Prostate gland (tissue), 2 donors: ENCODE results near the gene KRT86. TPM values are rescaled to one million over a fixed set of nuclear protein-coding genes. Genes with fewer than 3 reads are reported as not detected.

Experiments used
- DNase-seq: peaks from one replicate; pipeline ENCODE4 v3.0.0-alpha.2; 2019; ENCODE audit warnings: low spot score
- H3K27ac ChIP-seq, 2 donors: fragments of 200-600 bp; sonication (generic); 2 replicates each; pipeline ENCODE4 v1.5.1; 2017 to 2019
- H3K27me3 ChIP-seq: fragments of 200-600 bp; sonication (generic); replicated peaks from 2 replicates; pipeline ENCODE4 v1.5.1; 2019; ENCODE audit not compliant: insufficient read depth
- H3K36me3 ChIP-seq, 2 donors: fragments of 200-600 bp; sonication (generic); 1 replicate in 1 of 2; 2 replicates in 1 of 2; pipeline versions ENCODE4 v1.5.1 to v1.8.1; 2017 to 2019
- H3K4me1 ChIP-seq: fragments of 200-600 bp; sonication (generic); replicated peaks from 2 replicates; pipeline ENCODE4 v1.5.1; 2019
- H3K4me3 ChIP-seq, 2 donors: fragments of 200-600 bp; sonication (generic); 2 replicates each; pipeline ENCODE4 v1.5.1; 2017 to 2019
- H3K9me3 ChIP-seq: fragments of 200-600 bp; sonication (generic); 2 replicates; pipeline ENCODE4 v1.5.1; 2017
- CTCF ChIP-seq, 4 experiments: fragments of 200-600 bp in 2 of 4; fragments of 450-650 bp in 2 of 4; sonication (generic) in 2 of 4; IDR thresholded peaks; 1 replicate in 3 of 4; 2 replicates in 1 of 4; pipeline ENCODE4 v1.5.1; 2016 to 2019; ENCODE audit warnings: antibody characterized with exemption in 4 of 4, mild to moderate bottlenecking in 2 of 4, moderate library complexity in 2 of 4
- POLR2A ChIP-seq: fragments of 450-650 bp; IDR thresholded peaks from one replicate; pipeline ENCODE4 v1.6.1; 2016; ENCODE audit warnings: antibody characterized with exemption, mild to moderate bottlenecking
- POLR2AphosphoS5 ChIP-seq: sonication (generic); formaldehyde crosslinking; IDR thresholded peaks from one replicate; pipeline ENCODE4 v1.6.1; 2017; ENCODE audit warnings: antibody characterized with exemption
- WGBS: methylation state at CpG from one replicate; pipeline ENCODE4 v1.1.5; 2018; 5-methylcytosine and 5-hydroxymethylcytosine counted together
- intact Hi-C: fragments of 100-400 bp; cut with DNase I; formaldehyde crosslinking; loops from one replicate; pipeline ENCODE4 v1.14.2; 2022
- total RNA-seq, 2 donors: library from RNA; depleted of rRNA; stranded (reverse); fragments of >200 nt; gene quantifications; one replicate each; pipeline ENCODE4 v1.1.0, GENCODE V29; 2016

Gene KRT86
- total RNA-seq, 2 donors from 2014 or later, result 0.27 to 0.85 TPM

- DNase-seq, result no peak
- 94% methylated on average over 10 of the region's 10 CpGs for WGBS
- H3K4me1 ChIP-seq, result no peaks in the 10 kb centered on the region
- H3K27me3 ChIP-seq, result peaks cover 1% of the 10 kb centered on the region
- intact Hi-C loops, result no loop called here
- H3K27ac ChIP-seq, result no peak overlapping the region
- no peak overlapping the region for H3K4me3 ChIP-seq
- TF ChIP-seq POLR2AphosphoS5 (no peak), POLR2A (no peak), CTCF (IDR thresholded peaks at IDR 0.05) (no peak)
- H3K9me3 ChIP-seq, result no peaks in the 10 kb centered on the region
- H3K36me3 ChIP-seq, result no peaks in the 10 kb centered on the region
These were observed 20.1 kb upstream of the KRT86 start for GRCh38 chr12:52254180-52254964.

GRCh38 chr12:52254965-52255751 is 19.3 kb upstream of the KRT86 start:
- Histone ChIP-seq H3K9me3 (no peaks in the 10 kb centered on the region), H3K4me3 (no peak overlapping the region), H3K4me1 (no peaks in the 10 kb centered on the region), H3K27ac (no peak overlapping the region), H3K36me3 (no peaks in the 10 kb centered on the region), H3K27me3 (peaks cover 1% of the 10 kb centered on the region)
- TF ChIP-seq POLR2AphosphoS5 (no peak), POLR2A (no peak), CTCF (IDR thresholded peaks at IDR 0.05) (no peak)
- WGBS, result 80% methylated on average over 7 of the region's 7 CpGs
- intact Hi-C loops, result no loop called here
- DNase-seq, result no peak

- H3K36me3 ChIP-seq, result no peaks in the 10 kb centered on the region
- peaks cover 1% of the 10 kb centered on the region for H3K27me3 ChIP-seq
- no peaks in the 10 kb centered on the region for H3K4me1 ChIP-seq
- intact Hi-C loops, result no loop called here
- DNase-seq, result no peak
- no peaks in the 10 kb centered on the region for H3K9me3 ChIP-seq
- 79% methylated on average over 9 of the region's 9 CpGs for WGBS
- no peak for TF ChIP-seq CTCF (IDR thresholded peaks at IDR 0.05)
- no peak for TF ChIP-seq POLR2A
- no peak for TF ChIP-seq POLR2AphosphoS5
- no peak overlapping the region for H3K27ac ChIP-seq
- no peak overlapping the region for H3K4me3 ChIP-seq
These were observed 18.4 kb upstream of the KRT86 start for GRCh38 chr12:52255926-52256583.

GRCh38 chr12:52256584-52256935 is 17.9 kb upstream of the KRT86 start:
- WGBS, result 75% methylated on average over 2 of the region's 2 CpGs
- intact Hi-C loops, result no loop called here
- no peak overlapping the region for H3K27ac ChIP-seq
- TF ChIP-seq CTCF (IDR thresholded peaks at IDR 0.05), result no peak
- TF ChIP-seq POLR2AphosphoS5, result no peak
- TF ChIP-seq POLR2A, result no peak
- DNase-seq, result no peak
- no peaks in the 10 kb centered on the region for H3K4me1 ChIP-seq
- peaks cover 1% of the 10 kb centered on the region for H3K27me3 ChIP-seq
- no peaks in the 10 kb centered on the region for H3K36me3 ChIP-seq
- H3K4me3 ChIP-seq, result no peak overlapping the region
- no peaks in the 10 kb centered on the region for H3K9me3 ChIP-seq
